ENCODE measurements around the gene FOXJ1.

DNA sequence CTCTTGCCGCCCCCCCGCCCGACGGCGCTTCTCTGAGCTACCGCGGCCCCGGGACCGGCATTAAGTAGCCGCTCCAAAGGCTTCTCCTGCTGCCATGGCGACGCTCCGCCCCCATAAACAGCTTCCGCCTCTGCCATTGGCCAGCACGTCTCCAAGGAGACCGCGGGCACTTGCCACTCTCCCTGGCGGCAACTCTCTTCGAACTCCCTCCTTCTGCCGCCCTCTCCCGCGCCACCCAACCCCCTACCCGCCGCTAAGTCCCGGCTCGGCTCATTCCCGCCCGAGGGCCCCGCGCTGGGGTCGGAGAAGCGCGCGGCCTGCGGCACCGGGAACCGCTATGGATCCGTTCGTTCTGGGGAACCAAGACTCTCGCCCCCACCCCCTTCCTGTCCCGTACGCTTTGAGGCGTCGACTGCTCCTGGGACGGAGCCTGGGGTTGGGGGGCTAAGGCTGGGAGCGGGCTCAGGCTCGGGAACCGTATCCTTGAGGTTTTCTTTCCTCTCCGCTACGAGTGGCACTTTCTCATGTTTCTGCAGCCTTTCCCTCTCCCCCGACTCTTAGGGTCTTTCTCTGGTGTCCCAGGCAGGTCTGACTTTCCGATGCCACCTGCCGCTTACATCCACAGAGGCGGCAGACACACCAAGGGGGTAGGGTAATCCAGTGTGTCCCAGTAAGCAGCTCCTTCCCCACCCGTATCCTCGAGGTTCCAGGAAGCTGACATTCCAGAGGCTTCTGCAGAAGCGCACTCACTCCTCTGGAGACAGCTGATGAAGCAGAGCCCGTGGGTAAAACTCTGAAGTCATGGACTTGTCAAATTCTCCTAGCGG, at the start of gene FOXJ1:
- TF ChIP-seq, protein P1, sequence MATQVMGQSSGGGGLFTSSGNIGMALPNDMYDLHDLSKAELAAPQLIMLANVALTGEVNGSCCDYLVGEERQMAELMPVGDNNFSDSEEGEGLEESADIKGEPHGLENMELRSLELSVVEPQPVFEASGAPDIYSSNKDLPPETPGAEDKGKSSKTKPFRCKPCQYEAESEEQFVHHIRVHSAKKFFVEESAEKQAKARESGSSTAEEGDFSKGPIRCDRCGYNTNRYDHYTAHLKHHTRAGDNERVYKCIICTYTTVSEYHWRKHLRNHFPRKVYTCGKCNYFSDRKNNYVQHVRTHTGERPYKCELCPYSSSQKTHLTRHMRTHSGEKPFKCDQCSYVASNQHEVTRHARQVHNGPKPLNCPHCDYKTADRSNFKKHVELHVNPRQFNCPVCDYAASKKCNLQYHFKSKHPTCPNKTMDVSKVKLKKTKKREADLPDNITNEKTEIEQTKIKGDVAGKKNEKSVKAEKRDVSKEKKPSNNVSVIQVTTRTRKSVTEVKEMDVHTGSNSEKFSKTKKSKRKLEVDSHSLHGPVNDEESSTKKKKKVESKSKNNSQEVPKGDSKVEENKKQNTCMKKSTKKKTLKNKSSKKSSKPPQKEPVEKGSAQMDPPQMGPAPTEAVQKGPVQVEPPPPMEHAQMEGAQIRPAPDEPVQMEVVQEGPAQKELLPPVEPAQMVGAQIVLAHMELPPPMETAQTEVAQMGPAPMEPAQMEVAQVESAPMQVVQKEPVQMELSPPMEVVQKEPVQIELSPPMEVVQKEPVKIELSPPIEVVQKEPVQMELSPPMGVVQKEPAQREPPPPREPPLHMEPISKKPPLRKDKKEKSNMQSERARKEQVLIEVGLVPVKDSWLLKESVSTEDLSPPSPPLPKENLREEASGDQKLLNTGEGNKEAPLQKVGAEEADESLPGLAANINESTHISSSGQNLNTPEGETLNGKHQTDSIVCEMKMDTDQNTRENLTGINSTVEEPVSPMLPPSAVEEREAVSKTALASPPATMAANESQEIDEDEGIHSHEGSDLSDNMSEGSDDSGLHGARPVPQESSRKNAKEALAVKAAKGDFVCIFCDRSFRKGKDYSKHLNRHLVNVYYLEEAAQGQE (IDR thresholded peaks at IDR 0.05), result no peak
- TF ChIP-seq ESRRA (IDR thresholded peaks at IDR 0.05; ENCODE audit: borderline replicate concordance, low read length) (no peak), EHMT2 (IDR thresholded peaks at IDR 0.05; ENCODE audit: low read depth) (no peak), TP53 (CRISPR knock-in tag; IDR thresholded peaks at IDR 0.05) (peak; percentile 34; the same call in 1 of the 2 replicates), RCOR1 (IDR thresholded peaks at IDR 0.05; ENCODE audit: low read depth, low read length) (no peak), FOSL2 (IDR thresholded peaks at IDR 0.05) (no peak), FOSL2 (CRISPR knock-in tag; IDR thresholded peaks at IDR 0.05) (no peak), BHLHE40 (IDR thresholded peaks at IDR 0.05; ENCODE audit: low read depth, low read length) (no peak), POLR2A (IDR thresholded peaks at IDR 0.05; ENCODE audit: low read length) (no peak), POLR2AphosphoS2 (conservative IDR thresholded peaks at IDR 0.05; ENCODE audit: low read length) (no peak)
- TF ChIP-seq, protein P2, sequence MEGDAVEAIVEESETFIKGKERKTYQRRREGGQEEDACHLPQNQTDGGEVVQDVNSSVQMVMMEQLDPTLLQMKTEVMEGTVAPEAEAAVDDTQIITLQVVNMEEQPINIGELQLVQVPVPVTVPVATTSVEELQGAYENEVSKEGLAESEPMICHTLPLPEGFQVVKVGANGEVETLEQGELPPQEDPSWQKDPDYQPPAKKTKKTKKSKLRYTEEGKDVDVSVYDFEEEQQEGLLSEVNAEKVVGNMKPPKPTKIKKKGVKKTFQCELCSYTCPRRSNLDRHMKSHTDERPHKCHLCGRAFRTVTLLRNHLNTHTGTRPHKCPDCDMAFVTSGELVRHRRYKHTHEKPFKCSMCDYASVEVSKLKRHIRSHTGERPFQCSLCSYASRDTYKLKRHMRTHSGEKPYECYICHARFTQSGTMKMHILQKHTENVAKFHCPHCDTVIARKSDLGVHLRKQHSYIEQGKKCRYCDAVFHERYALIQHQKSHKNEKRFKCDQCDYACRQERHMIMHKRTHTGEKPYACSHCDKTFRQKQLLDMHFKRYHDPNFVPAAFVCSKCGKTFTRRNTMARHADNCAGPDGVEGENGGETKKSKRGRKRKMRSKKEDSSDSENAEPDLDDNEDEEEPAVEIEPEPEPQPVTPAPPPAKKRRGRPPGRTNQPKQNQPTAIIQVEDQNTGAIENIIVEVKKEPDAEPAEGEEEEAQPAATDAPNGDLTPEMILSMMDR (IDR thresholded peaks at IDR 0.05), result no peak
